Epithelial cell of proximal tubule (primary cell): ENCODE data around the gene PPHLN1. TPM values are rescaled to one million over a fixed set of nuclear protein-coding genes. Genes with fewer than 3 reads are reported as not detected.

ENCODE experiments used
- DNase-seq: peaks from one replicate; pipeline ENCODE4 v3.0.0-alpha.2; 2011; ENCODE audit warnings: low read depth
- H3K4me3 ChIP-seq: 2 replicates; pipeline ENCODE4 v1.5.1; 2011; ENCODE audit warnings: low read depth, mild to moderate bottlenecking, low read length
- total RNA-seq: library from RNA; depleted of rRNA; stranded (reverse); fragments of >200 nt; gene quantifications from 2 replicates; pipeline ENCODE4 v1.2.3, GENCODE V29; 2015
- TF ChIP-seq, protein P1 (sequence below): conservative IDR thresholded peaks from 2 replicates; pipeline ENCODE4 v1.5.1; 2012; ENCODE audit warnings: low read depth, mild to moderate bottlenecking, low read length

PPHLN1 gene
- total RNA-seq, 1 donor from 2014 or later = 76.2 TPM

DNA sequence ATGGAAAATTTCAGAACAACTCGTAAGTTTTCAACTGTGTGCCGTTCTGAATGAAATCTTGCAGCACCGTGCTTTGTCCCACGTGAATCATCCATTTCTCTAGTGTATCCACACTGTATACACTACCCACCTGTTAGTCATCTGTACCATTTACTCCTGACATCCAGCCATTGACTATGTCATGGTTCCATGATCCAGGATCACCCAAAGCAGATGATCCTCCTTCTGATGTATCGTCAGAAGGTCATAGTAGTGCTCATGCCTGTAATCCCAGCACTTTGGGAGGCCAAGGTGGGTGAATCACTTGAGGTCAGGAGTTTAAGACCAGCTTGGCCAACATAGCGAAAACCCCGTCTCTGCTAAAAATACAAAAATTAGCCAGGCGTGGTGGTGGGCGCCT lies 122.9 kb downstream of the PPHLN1 start:
- TF ChIP-seq, protein P1, sequence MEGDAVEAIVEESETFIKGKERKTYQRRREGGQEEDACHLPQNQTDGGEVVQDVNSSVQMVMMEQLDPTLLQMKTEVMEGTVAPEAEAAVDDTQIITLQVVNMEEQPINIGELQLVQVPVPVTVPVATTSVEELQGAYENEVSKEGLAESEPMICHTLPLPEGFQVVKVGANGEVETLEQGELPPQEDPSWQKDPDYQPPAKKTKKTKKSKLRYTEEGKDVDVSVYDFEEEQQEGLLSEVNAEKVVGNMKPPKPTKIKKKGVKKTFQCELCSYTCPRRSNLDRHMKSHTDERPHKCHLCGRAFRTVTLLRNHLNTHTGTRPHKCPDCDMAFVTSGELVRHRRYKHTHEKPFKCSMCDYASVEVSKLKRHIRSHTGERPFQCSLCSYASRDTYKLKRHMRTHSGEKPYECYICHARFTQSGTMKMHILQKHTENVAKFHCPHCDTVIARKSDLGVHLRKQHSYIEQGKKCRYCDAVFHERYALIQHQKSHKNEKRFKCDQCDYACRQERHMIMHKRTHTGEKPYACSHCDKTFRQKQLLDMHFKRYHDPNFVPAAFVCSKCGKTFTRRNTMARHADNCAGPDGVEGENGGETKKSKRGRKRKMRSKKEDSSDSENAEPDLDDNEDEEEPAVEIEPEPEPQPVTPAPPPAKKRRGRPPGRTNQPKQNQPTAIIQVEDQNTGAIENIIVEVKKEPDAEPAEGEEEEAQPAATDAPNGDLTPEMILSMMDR = no peak
- no peak overlapping the region for H3K4me3 ChIP-seq
- DNase-seq = no peak

DNA sequence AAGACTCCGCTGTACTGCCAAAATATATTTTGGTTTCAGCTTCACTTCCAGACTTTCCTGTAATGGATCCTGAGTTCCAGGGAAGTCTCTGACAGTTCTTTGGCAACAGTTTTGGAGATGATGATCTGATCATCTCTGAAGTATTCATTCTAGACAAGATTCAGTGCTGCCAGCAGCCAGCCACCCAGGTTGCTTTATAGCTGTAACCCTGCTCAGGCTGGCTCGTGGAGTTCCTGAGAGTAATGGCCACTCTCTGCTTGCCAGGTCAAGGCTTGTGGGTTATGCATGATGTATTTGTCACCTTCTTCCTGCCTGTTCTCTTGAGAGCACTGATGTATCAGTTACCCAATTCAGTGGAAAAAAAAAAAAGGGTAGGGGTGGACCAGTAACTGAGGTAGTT lies 124.3 kb downstream of the PPHLN1 start:
- H3K4me3 ChIP-seq = no peak overlapping the region
- TF ChIP-seq, protein P1 = no peak
- DNase-seq = no peak

DNA sequence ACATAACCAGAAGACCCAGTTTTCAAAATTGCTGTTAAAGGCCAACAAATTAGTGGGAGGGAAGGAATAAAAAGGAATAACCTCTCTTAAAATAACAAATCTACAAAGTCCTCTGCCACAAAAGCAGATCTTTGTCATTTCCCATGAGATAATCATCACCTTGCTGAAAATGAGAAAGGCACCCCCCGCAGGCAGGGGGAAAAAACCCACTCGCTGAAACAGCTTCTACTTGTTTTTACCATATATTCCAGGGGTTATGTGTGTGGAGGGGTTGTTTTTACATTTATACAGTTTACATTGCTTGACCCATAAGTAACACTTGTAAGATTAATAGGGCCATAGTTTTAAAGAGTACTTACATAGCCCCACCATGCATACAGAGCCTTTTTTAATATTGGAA lies 132.6 kb downstream of the PPHLN1 start:
- no peak for DNase-seq
- TF ChIP-seq, protein P1 = no peak
- H3K4me3 ChIP-seq = no peak overlapping the region

DNA sequence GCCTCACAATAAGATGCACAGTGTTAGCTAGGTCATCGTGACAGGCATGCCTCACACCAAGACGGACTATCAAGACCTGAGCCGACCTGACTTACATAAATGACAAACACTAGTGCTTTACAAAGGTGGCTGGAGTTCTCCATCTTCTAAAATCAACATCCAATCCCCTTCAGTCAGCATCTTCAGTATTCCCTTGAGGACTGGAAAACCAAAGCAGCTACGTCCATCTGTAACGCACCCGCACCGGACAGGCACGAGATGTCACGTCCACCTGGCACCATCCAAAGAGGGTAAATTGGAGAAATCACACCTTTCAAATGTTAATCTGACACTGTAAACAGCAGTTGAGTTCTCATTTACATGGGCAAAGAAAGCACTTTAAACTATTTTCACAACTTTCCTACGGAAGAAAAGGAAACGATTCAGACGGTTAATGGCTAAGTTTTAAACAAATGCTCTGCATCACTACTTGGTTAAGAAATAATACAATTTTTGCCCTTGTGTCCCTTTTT lies 133.4 kb downstream of the PPHLN1 start:
- H3K4me3 ChIP-seq = no peak overlapping the region
- no peak for DNase-seq
- TF ChIP-seq, protein P1 = no peak

DNA sequence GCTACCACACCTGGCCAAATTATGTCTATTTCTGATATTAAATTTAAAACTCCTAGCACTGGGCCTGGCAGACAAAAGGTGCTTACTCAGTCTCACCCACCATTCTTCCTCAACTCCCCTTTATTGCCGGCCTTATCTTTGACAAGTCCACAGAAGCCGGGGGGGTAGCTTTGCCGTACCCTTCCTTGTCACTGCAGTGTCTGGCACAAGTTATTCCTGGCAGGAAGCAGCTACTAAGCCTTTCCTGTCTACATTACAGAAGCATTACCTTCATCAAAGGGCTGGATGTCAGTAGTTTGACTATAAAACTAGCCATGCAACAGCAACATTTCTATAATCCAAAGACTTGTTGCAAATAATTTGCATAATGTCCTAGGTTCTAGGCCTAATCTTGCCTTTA lies 136.5 kb downstream of the PPHLN1 start:
- H3K4me3 ChIP-seq = no peak overlapping the region
- DNase-seq = no peak
- TF ChIP-seq, protein P1 = no peak

DNA sequence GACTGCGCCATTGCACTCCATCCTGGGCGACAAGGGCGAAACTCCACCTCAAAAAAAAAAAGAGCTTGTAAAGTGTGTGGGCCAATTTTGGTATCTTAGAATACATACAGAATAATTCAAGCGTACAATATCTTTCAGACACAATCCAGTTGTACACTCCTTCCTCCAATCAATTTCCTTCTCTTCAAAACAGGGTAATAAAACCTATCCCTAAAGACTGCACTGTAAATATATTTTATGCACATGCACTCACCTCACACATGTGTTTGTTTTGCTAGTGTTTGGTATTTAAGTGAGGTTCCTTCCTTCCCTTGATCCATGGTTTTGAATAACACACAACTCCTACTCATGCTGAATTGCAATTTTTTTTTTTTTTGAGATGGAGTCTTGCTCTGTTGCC lies 137.7 kb downstream of the PPHLN1 start:
- DNase-seq = no peak
- TF ChIP-seq, protein P1 = no peak
- no peak overlapping the region for H3K4me3 ChIP-seq

DNA sequence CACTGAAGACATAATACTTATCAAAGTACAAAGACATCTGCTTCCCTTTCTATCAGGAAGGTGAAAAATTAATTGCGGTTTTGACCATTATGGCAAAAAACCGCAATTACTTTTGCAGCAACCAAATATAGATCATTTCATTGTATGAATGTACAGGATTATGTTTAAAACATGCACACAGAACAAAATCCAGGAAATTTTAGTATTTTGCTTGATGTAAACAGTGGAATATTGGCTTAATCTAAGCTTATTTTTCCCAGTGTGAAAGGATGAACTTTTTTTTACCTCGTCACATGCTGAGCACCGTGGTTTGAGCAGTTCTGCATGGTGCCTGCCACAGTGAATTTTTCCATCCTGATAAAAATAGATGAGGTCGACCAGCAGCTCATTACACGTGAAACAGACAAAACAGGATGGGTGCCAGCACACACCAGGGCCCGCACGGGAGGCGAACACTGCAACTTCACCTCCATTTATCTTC lies 142.4 kb downstream of the PPHLN1 start:
- H3K4me3 ChIP-seq = no peak overlapping the region
- TF ChIP-seq, protein P1 = no peak
- DNase-seq = no peak
